Activated B cell treated with CpG ODN at 0.5 μM for 24 hours (primary cell): ENCODE measurements around the gene ATP11C. TPM values are rescaled to one million over a fixed set of nuclear protein-coding genes. Genes with fewer than 3 reads are reported as not detected.
"Not testable (repeated sequence)": the region's sequence is repeated elsewhere in the genome, so short reads cannot be mapped to it uniquely, and the experiment has no call there.

ENCODE experiments used
- ATAC-seq: fragments of 200-7000 bp; cut with Tn5 transposase; one replicate; pipeline ENCODE4 v1.10.0; 2021; ENCODE audit warnings: low read depth, mild to moderate bottlenecking, moderate library complexity
- CTCF ChIA-PET: fragments of 350-600 bp; sonication (Branson Sonifier 250); formaldehyde crosslinking; loops from one replicate; lab custom pipeline; 2021; ENCODE audit warnings: antibody characterized with exemption; lab: Charles Lee
- POLR2A ChIA-PET: fragments of 350-600 bp; sonication (Branson Sonifier 250); formaldehyde crosslinking; loops from one replicate; lab custom pipeline; 2021; ENCODE audit warnings: antibody characterized with exemption; lab: Charles Lee
- DNase-seq: peaks from one replicate; pipeline ENCODE4 v3.0.0; 2022
- H3K27ac Mint-ChIP-seq: one replicate; pipeline ENCODE4 v1.8.0; 2020; ENCODE audit warnings: mixed read lengths
- H3K27me3 Mint-ChIP-seq: one replicate; pipeline ENCODE4 v1.8.0; 2021; ENCODE audit warnings: mixed read lengths
- H3K36me3 Mint-ChIP-seq: one replicate; pipeline ENCODE4 v1.8.0; 2021; ENCODE audit warnings: low read depth, mixed read lengths
- H3K4me1 Mint-ChIP-seq: one replicate; pipeline ENCODE4 v1.8.0; 2021; ENCODE audit warnings: mixed read lengths
- H3K4me3 Mint-ChIP-seq: one replicate; pipeline ENCODE4 v1.8.0; 2020; ENCODE audit warnings: mild to moderate bottlenecking, mixed read lengths
- H3K9me3 Mint-ChIP-seq: one replicate; pipeline ENCODE4 v1.8.0; 2020; ENCODE audit warnings: mixed read lengths
- CTCF ChIP-seq: fragments of 200-600 bp; IDR thresholded peaks from one replicate; pipeline ENCODE4 v1.8.0; 2022; ENCODE audit warnings: antibody characterized with exemption, mild to moderate bottlenecking
- intact Hi-C: fragments of 100-400 bp; cut with micrococcal nuclease; formaldehyde crosslinking; loops from one replicate; pipeline ENCODE4 v1.15.1; 2024
- total RNA-seq: library from RNA; stranded (reverse); gene quantifications from 2 replicates; pipeline ENCODE4 v1.2.3, GENCODE V29; 2022

The ATP11C gene
- total RNA-seq, 1 donor from 2014 or later: 19.7 TPM

- ATAC-seq: no peak
- peaks cover 11% of the 10 kb centered on the region for H3K4me1 Mint-ChIP-seq
- H3K9me3 Mint-ChIP-seq: no peaks in the 10 kb centered on the region
- H3K27ac Mint-ChIP-seq: no peak overlapping the region
- intact Hi-C loops: no loop called here
- ChIA-PET CTCF (no interaction called here), POLR2A (interaction anchor here (0.9 kb wide), 1 partner anchor 9 kb away, joined by 3 read pairs; the partner anchor contains the start of gene ATP11C)
- no peak overlapping the region for H3K4me3 Mint-ChIP-seq
- H3K36me3 Mint-ChIP-seq: peaks cover 9% of the 10 kb centered on the region
- TF ChIP-seq CTCF: no peak
- no peak for DNase-seq
- H3K27me3 Mint-ChIP-seq: no peaks in the 10 kb centered on the region
These were observed 8.7 kb downstream of the ATP11C start for GRCh38 chrX:139924069-139924695.

GRCh38 chrX:139921142-139921541, 11.7 kb downstream of the ATP11C start:
- DNase-seq, H3K9me3 Mint-ChIP-seq, ATAC-seq, CTCF ChIA-PET, H3K27ac Mint-ChIP-seq, intact Hi-C loops, POLR2A ChIA-PET, H3K36me3 Mint-ChIP-seq, H3K27me3 Mint-ChIP-seq, H3K4me3 Mint-ChIP-seq: not testable (repeated sequence)
- peaks cover 23% of the 10 kb centered on the region for H3K4me1 Mint-ChIP-seq

- intact Hi-C loops: no loop called here
- Mint-ChIP-seq H3K27me3 (no peaks in the 10 kb centered on the region), H3K36me3 (peaks cover 9% of the 10 kb centered on the region), H3K9me3 (no peaks in the 10 kb centered on the region), H3K27ac (no peak overlapping the region), H3K4me1 (peaks cover 19% of the 10 kb centered on the region), H3K4me3 (no peak overlapping the region)
- no peak for ATAC-seq
- ChIA-PET CTCF (no interaction called here), POLR2A (no interaction called here)
- no peak for TF ChIP-seq CTCF
- no peak for DNase-seq
These were observed 12.5 kb downstream of the ATP11C start for GRCh38 chrX:139920316-139920715.

- no peak for ATAC-seq
These were observed 18.4 kb downstream of the ATP11C start for GRCh38 chrX:139914421-139914820.

GRCh38 chrX:139909712-139910111, 23.1 kb downstream of the ATP11C start:
- CTCF ChIA-PET: no interaction called here
- Mint-ChIP-seq H3K4me1 (peaks cover 28% of the 10 kb centered on the region), H3K9me3 (no peaks in the 10 kb centered on the region), H3K27ac (no peak overlapping the region), H3K36me3 (peaks cover 5% of the 10 kb centered on the region), H3K4me3 (peak overlapping the region; percentile 38), H3K27me3 (no peaks in the 10 kb centered on the region)
- POLR2A ChIA-PET: no interaction called here
- intact Hi-C loops: no loop called here
- no peak for DNase-seq
- no peak for ATAC-seq
- TF ChIP-seq CTCF: no peak

More at GRCh38 chrX:139914421-139914820, 18.4 kb downstream of the ATP11C start:
- intact Hi-C loops: no loop called here
- no peak overlapping the region for H3K4me3 Mint-ChIP-seq
- no peak for TF ChIP-seq CTCF
- POLR2A ChIA-PET: no interaction called here
- CTCF ChIA-PET: no interaction called here
- H3K36me3 Mint-ChIP-seq: peaks cover 5% of the 10 kb centered on the region
- H3K4me1 Mint-ChIP-seq: peaks cover 32% of the 10 kb centered on the region
- no peak overlapping the region for H3K27ac Mint-ChIP-seq
- H3K27me3 Mint-ChIP-seq: no peaks in the 10 kb centered on the region
- DNase-seq: no peak
- H3K9me3 Mint-ChIP-seq: no peaks in the 10 kb centered on the region

GRCh38 chrX:139907078-139907477, 25.8 kb downstream of the ATP11C start:
- H3K27me3 Mint-ChIP-seq: no peaks in the 10 kb centered on the region
- H3K4me1 Mint-ChIP-seq: peaks cover 28% of the 10 kb centered on the region
- ATAC-seq (no peak), DNase-seq (no peak)
- no peak overlapping the region for H3K27ac Mint-ChIP-seq
- no peaks in the 10 kb centered on the region for H3K9me3 Mint-ChIP-seq
- POLR2A ChIA-PET: no interaction called here
- no peaks in the 10 kb centered on the region for H3K36me3 Mint-ChIP-seq
- CTCF ChIA-PET: no interaction called here
- no peak for TF ChIP-seq CTCF
- intact Hi-C loops: no loop called here
- H3K4me3 Mint-ChIP-seq: no peak overlapping the region
